Caco-2 (cell line): ENCODE data around the gene CAPG. TPM values are rescaled to one million over a fixed set of nuclear protein-coding genes. Genes with fewer than 3 reads are reported as not detected.
"Not testable (repeated sequence)": the region's sequence is repeated elsewhere in the genome, so short reads cannot be mapped to it uniquely, and the experiment has no call there.

Experiments
- BruUV-seq: library from RNA; stranded (reverse); fragments of 400-500 nt; replicated peaks from 2 replicates; lab custom pipeline; 2021; lab: Mats Ljungman, UMichigan
- CTCF ChIA-PET: fragments of 300-600 bp; sonication (Branson Sonifier 250); formaldehyde crosslinking; loops from one replicate; lab custom pipeline; 2022; ENCODE audit warnings: antibody characterized with exemption; lab: Charles Lee
- POLR2A ChIA-PET: fragments of 300-600 bp; sonication (Branson Sonifier 250); formaldehyde crosslinking; loops from one replicate; lab custom pipeline; 2022; ENCODE audit warnings: antibody characterized with exemption; lab: Charles Lee
- DNase-seq, 2 experiments: peaks; one replicate each; pipeline versions ENCODE4 v3.0.0 to v3.0.0-alpha.2; 2020 to 2022
- H3K27me3 ChIP-seq: replicated peaks from 2 replicates; pipeline ENCODE4 v1.6.0; 2011; ENCODE audit warnings: low read length; ENCODE audit not compliant: control insufficient read depth, insufficient read depth
- H3K36me3 ChIP-seq: 2 replicates; pipeline ENCODE4 v1.5.1; 2011; ENCODE audit warnings: low read length; ENCODE audit not compliant: control insufficient read depth, insufficient read depth
- H3K4me1 ChIP-seq: fragments of 250-450 bp; sonication (Bioruptor Pico); 2 replicates; pipeline ENCODE4 v1.5.1; 2020; ENCODE audit warnings: mild to moderate bottlenecking
- H3K4me3 ChIP-seq: 2 replicates; pipeline ENCODE4 v1.5.1; 2011; ENCODE audit warnings: low read depth, mild to moderate bottlenecking, control low read depth, low read length
- H3K9me3 ChIP-seq: fragments of 250-450 bp; sonication (Bioruptor Pico); 2 replicates; pipeline ENCODE4 v1.5.1; 2020; ENCODE audit warnings: mild to moderate bottlenecking, moderate library complexity
- H3K27ac Mint-ChIP-seq: one replicate; pipeline ENCODE4 v1.8.0; 2022; ENCODE audit warnings: mixed read lengths; ENCODE audit not compliant: unreplicated experiment
- H3K27me3 Mint-ChIP-seq: one replicate; pipeline ENCODE4 v1.8.0; 2022; ENCODE audit warnings: mixed read lengths; ENCODE audit not compliant: insufficient read depth, unreplicated experiment
- H3K36me3 Mint-ChIP-seq: one replicate; pipeline ENCODE4 v1.8.0; 2022; ENCODE audit warnings: mild to moderate bottlenecking, mixed read lengths; ENCODE audit not compliant: insufficient read depth, unreplicated experiment
- H3K4me1 Mint-ChIP-seq: one replicate; pipeline ENCODE4 v1.8.0; 2022; ENCODE audit warnings: low read depth, mixed read lengths; ENCODE audit not compliant: unreplicated experiment
- H3K4me3 Mint-ChIP-seq: one replicate; pipeline ENCODE4 v1.8.0; 2022; ENCODE audit warnings: mild to moderate bottlenecking, moderate library complexity, mixed read lengths; ENCODE audit not compliant: unreplicated experiment
- H3K9me3 Mint-ChIP-seq: one replicate; pipeline ENCODE4 v1.8.0; 2022; ENCODE audit warnings: mixed read lengths; ENCODE audit not compliant: unreplicated experiment
- intact Hi-C: fragments of 100-400 bp; cut with micrococcal nuclease; formaldehyde crosslinking; loops from one replicate; pipeline ENCODE4 v1.10.0; 2022; ENCODE audit not compliant: unreplicated experiment
- total RNA-seq: library from RNA; stranded (reverse); gene quantifications from 2 replicates; pipeline ENCODE4 v1.2.3, GENCODE V29; 2022
- TF ChIP-seq, protein P1 (sequence below), 2 experiments: fragments of 200-600 bp in 1 of 2; IDR thresholded peaks; 1 replicate in 1 of 2; 2 replicates in 1 of 2; pipeline versions ENCODE4 v1.5.1 to v1.8.0; 2011 to 2022; ENCODE audit warnings: antibody characterized with exemption in 1 of 2, control low read depth in 1 of 2, inconsistent platforms in 1 of 2, low read depth in 1 of 2, low read length in 1 of 2, mild to moderate bottlenecking in 1 of 2, moderate library complexity in 1 of 2; ENCODE audit not compliant: insufficient read depth in 1 of 2, severe bottlenecking in 1 of 2, unreplicated experiment in 1 of 2

Gene CAPG
- total RNA-seq, 1 experiment from 2014 or later: 10.0 TPM

DNA sequence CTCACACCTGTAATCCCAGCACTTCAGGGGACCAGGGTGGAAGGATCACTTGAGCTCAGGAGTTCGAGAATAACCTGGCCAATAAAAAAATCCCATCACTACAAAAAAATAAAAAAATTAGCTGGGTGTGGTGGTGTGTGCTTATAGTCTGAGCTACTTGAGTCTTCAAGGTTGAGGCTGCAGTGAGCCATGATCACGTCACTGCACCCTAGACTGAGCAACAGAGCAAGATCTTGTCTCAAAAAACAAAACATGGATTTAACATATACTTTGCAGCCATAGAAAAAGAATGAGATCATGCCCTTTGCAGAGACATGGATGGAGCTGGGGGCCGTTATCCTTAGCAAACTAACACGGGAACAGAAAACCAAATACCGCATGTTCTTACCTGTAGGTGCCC, 30.6 kb upstream of the CAPG start:
- Mint-ChIP-seq H3K27me3 (no peaks in the 10 kb centered on the region), H3K4me1 (peaks cover 6% of the 10 kb centered on the region)
- CTCF ChIA-PET: no interaction called here

DNA sequence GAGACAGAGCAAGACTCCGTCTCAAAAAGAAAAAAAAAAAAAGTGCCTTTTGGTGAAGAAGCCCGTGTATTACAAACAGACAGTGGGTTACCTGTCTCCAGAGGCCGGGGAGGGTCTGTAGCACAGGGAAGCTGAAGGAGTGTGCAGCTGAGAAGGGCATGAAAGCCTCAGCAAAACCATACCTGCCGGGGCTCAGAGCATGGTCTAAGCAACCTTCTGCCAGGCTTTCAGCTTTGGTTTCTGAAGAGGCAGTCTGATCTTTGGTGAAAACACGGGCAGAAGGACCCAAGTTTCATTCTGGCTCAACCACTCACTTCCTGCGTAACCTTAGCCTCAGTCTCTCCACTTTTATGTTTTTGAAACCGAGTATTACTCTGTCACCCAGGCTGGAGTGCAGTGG, 29.8 kb upstream of the CAPG start:
- intact Hi-C loops: no loop called here
- no peaks in the 10 kb centered on the region for H3K9me3 Mint-ChIP-seq
- H3K4me3 ChIP-seq: no peak overlapping the region
- no peaks in the 10 kb centered on the region for H3K36me3 Mint-ChIP-seq
- no peaks in the 10 kb centered on the region for H3K9me3 ChIP-seq
- H3K4me3 Mint-ChIP-seq: no peak overlapping the region
- H3K4me1 Mint-ChIP-seq: peaks cover 6% of the 10 kb centered on the region
- H3K27me3 ChIP-seq: no peaks in the 10 kb centered on the region
- peaks cover 18% of the 10 kb centered on the region for H3K4me1 ChIP-seq
- ChIA-PET POLR2A (no interaction called here), CTCF (no interaction called here)
- BruUV-seq: no TSS peak
- TF ChIP-seq, protein P1, sequence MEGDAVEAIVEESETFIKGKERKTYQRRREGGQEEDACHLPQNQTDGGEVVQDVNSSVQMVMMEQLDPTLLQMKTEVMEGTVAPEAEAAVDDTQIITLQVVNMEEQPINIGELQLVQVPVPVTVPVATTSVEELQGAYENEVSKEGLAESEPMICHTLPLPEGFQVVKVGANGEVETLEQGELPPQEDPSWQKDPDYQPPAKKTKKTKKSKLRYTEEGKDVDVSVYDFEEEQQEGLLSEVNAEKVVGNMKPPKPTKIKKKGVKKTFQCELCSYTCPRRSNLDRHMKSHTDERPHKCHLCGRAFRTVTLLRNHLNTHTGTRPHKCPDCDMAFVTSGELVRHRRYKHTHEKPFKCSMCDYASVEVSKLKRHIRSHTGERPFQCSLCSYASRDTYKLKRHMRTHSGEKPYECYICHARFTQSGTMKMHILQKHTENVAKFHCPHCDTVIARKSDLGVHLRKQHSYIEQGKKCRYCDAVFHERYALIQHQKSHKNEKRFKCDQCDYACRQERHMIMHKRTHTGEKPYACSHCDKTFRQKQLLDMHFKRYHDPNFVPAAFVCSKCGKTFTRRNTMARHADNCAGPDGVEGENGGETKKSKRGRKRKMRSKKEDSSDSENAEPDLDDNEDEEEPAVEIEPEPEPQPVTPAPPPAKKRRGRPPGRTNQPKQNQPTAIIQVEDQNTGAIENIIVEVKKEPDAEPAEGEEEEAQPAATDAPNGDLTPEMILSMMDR (IDR thresholded peaks at IDR 0.05; ENCODE audit: insufficient read depth in 1 of 2, low read depth in 1 of 2, low read length in 1 of 2, severe bottlenecking in 1 of 2, unreplicated experiment in 1 of 2): no peak
- no peaks in the 10 kb centered on the region for H3K27me3 Mint-ChIP-seq
- H3K36me3 ChIP-seq: no peaks in the 10 kb centered on the region
- no peak for DNase-seq
- H3K27ac Mint-ChIP-seq: no peak overlapping the region

More for the DNA sequence above, 30.6 kb upstream of the CAPG start:
- Histone ChIP-seq H3K27me3 (no peaks in the 10 kb centered on the region), H3K9me3 (no peaks in the 10 kb centered on the region), H3K4me1 (peaks cover 18% of the 10 kb centered on the region), H3K36me3 (no peaks in the 10 kb centered on the region), H3K4me3 (no peak overlapping the region)
- H3K36me3 Mint-ChIP-seq: no peaks in the 10 kb centered on the region
- intact Hi-C loops: no loop called here
- TF ChIP-seq, protein P1 (IDR thresholded peaks at IDR 0.05; ENCODE audit: insufficient read depth in 1 of 2, low read depth in 1 of 2, low read length in 1 of 2, severe bottlenecking in 1 of 2, unreplicated experiment in 1 of 2): no peak
- no peak for DNase-seq
- no peak overlapping the region for H3K4me3 Mint-ChIP-seq
- POLR2A ChIA-PET: interaction anchor here (1.1 kb wide), 1 partner anchor 98 kb away, joined by 4 read pairs; no protein-coding TSS in a partner anchor
- no TSS peak for BruUV-seq
- H3K9me3 Mint-ChIP-seq: no peaks in the 10 kb centered on the region
- H3K27ac Mint-ChIP-seq: no peak overlapping the region

DNA sequence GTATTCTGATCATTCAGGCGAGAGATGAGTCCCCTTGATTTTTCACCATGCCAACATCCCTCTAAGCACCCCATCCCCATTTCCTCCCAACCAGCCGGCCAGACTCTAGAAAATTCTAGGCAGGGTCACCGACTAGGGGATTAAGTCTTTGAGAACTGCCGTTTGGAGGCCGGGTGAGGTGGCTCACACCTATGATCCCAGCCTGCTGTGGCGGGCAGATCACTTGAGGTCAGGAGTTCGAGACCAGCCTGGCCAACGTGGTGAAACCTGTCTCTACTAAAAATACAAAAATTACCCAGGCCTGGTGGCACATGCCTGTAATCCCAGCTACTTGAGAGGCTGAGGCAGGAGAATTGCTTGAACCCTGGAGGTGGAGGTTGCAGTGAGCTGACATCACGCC, 29.4 kb upstream of the CAPG start:
- H3K4me3 ChIP-seq, H3K27me3 ChIP-seq, intact Hi-C loops, BruUV-seq, H3K4me1 Mint-ChIP-seq, H3K36me3 Mint-ChIP-seq, H3K9me3 ChIP-seq, DNase-seq, H3K27me3 Mint-ChIP-seq, H3K9me3 Mint-ChIP-seq, H3K27ac Mint-ChIP-seq, H3K36me3 ChIP-seq, H3K4me3 Mint-ChIP-seq: not testable (repeated sequence)
- H3K4me1 ChIP-seq: peaks cover 18% of the 10 kb centered on the region
- ChIA-PET CTCF (interaction anchor here (1.0 kb wide), 1 partner anchor 113 kb away, joined by 3 read pairs; no protein-coding TSS in a partner anchor), POLR2A (interaction anchor here (1.5 kb wide), 1 partner anchor 18 kb away, joined by 4 read pairs; no protein-coding TSS in a partner anchor)
